Measurements from ENCODE around the gene TBCB.
"Not testable (repeated sequence)": the region's sequence is repeated elsewhere in the genome, so short reads cannot be mapped to it uniquely, and the experiment has no call there.

Gene TBCB, protein sequence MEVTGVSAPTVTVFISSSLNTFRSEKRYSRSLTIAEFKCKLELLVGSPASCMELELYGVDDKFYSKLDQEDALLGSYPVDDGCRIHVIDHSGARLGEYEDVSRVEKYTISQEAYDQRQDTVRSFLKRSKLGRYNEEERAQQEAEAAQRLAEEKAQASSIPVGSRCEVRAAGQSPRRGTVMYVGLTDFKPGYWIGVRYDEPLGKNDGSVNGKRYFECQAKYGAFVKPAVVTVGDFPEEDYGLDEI

DNA sequence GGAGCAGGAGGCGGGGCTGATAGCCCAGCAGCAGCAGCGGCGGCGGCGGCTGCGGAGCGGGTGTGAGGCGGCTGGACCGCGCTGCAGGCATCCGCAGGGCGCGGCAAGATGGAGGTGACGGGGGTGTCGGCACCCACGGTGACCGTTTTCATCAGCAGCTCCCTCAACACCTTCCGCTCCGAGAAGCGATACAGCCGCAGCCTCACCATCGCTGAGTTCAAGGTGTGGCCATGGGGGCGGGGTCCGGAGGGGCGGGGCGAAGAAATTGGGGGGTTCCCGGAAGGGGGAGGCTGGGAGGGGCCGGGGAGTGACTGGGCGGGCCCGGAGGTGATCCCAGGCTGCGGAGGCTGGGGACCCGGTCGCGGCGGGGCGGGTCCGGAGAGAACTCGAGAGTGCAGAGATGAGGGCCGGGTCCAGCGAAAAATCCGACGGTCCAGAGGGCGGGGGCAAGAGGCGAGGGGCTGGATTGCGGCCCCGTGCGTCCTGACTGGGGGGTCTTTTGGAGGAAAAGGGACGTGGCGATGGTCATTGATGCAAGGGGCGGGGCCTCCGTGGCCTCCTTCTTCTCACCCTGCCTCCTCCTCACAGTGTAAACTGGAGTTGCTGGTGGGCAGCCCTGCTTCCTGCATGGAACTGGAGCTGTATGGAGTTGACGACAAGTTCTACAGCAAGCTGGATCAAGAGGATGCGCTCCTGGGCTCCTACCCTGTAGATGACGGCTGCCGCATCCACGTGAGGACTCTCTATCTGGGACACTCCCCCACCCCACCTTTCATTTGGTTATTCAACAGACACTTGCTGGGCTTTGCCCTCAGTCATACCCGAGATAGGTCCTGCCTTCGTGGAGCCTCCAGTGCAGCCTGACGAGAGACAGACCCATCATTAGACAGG is at the start of gene TBCB:
TBCB (plus strand) TSS at position 16 of the 891 bp plus-strand sequence; CDS start at position 109, 93 bp downstream.
- peaks cover 33% of the 10 kb centered on the region for H3K36me3 ChIP-seq (ENCODE audit: insufficient read depth, low read length)
- peak within 1 kb of the TSS; percentile 70 to 98 for H3K4me3 ChIP-seq (ENCODE audit: low read depth in 1 of 2, low read length in 2 of 2)
- peaks cover 20% of the 10 kb centered on the region for H3K4me1 ChIP-seq (ENCODE audit: insufficient read depth, low read length)
- no peaks in the 10 kb centered on the region for H3K9me3 ChIP-seq (ENCODE audit: low read length)
- no peaks in the 10 kb centered on the region for H3K27me3 ChIP-seq (ENCODE audit: control insufficient read depth in 1 of 2, insufficient read depth in 2 of 2, low read length in 2 of 2)
- H3K27ac ChIP-seq (ENCODE audit: low read depth, low read length) = peak within 1 kb of the TSS; percentile 82
- H3K9ac ChIP-seq (ENCODE audit: low read length) = peak within 1 kb of the TSS; percentile 79

DNA sequence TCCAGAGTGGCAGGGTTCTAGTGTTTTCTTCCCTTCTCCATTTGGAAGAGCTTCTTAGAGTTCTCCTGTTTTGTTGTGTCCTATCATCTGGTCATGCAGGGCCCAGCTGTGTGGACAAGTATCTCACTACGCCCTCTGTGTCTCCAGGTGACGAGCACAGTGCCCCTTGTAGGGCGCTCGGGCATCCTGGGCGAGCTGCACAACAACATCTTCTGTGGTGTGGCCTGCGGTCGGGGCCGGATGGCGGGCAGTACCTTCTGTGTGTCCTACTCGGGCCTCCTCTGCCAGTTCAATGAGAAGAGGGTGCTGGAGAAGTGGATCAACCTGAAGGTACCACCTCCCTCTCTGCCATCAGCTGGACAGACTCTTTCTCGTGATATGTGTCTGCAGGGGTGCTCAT is 47.6 kb upstream of the TBCB start:
- no peaks in the 10 kb centered on the region for H3K27me3 ChIP-seq (ENCODE audit: control insufficient read depth in 1 of 2, insufficient read depth in 2 of 2, low read length in 2 of 2)
- H3K27ac ChIP-seq (ENCODE audit: low read depth, low read length) = no peak overlapping the region
- no peak overlapping the region for H3K4me3 ChIP-seq (ENCODE audit: low read depth in 1 of 2, low read length in 2 of 2)
- no peaks in the 10 kb centered on the region for H3K9me3 ChIP-seq (ENCODE audit: low read length)
- no peaks in the 10 kb centered on the region for H3K36me3 ChIP-seq (ENCODE audit: insufficient read depth, low read length)
- H3K4me1 ChIP-seq (ENCODE audit: insufficient read depth, low read length) = no peaks in the 10 kb centered on the region
- H3K9ac ChIP-seq (ENCODE audit: low read length) = no peak overlapping the region

GRCh38 chr19:36068810-36069499 is 46.3 kb upstream of the TBCB start:
- H3K9ac ChIP-seq (ENCODE audit: low read length); H3K36me3 ChIP-seq (ENCODE audit: insufficient read depth, low read length); H3K27me3 ChIP-seq (ENCODE audit: control insufficient read depth in 1 of 2, insufficient read depth in 2 of 2, low read length in 2 of 2); H3K4me3 ChIP-seq (ENCODE audit: low read depth in 1 of 2, low read length in 2 of 2); H3K4me1 ChIP-seq (ENCODE audit: insufficient read depth, low read length); H3K27ac ChIP-seq (ENCODE audit: low read depth, low read length); H3K9me3 ChIP-seq (ENCODE audit: low read length): not testable (repeated sequence)

DNA sequence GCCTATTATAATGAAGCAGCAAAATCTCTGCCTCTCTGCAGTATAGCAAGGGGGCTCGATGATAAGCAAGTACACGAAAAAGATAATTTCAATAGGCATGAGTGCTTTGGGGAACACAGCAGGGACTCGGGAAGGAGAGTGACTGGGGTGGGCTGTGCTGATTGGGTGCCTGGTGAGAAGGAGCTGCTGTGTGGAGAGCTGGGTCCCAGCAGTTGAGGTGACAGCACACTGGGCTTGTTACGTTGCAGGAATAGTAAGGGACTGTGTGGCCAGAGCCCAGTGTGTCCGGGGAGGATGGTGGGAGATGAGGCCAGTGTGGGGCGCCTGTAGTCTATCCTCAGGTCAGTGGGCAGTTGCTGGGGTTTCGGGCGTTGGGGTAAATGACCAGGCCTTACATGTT is 43.2 kb upstream of the TBCB start:
- H3K4me1 ChIP-seq (ENCODE audit: insufficient read depth, low read length) = no peaks in the 10 kb centered on the region
- no peak overlapping the region for H3K4me3 ChIP-seq (ENCODE audit: low read depth in 1 of 2, low read length in 2 of 2)
- no peaks in the 10 kb centered on the region for H3K27me3 ChIP-seq (ENCODE audit: control insufficient read depth in 1 of 2, insufficient read depth in 2 of 2, low read length in 2 of 2)
- H3K36me3 ChIP-seq (ENCODE audit: insufficient read depth, low read length) = no peaks in the 10 kb centered on the region
- no peak overlapping the region for H3K27ac ChIP-seq (ENCODE audit: low read depth, low read length)
- no peak overlapping the region for H3K9ac ChIP-seq (ENCODE audit: low read length)
- H3K9me3 ChIP-seq (ENCODE audit: low read length) = no peaks in the 10 kb centered on the region

DNA sequence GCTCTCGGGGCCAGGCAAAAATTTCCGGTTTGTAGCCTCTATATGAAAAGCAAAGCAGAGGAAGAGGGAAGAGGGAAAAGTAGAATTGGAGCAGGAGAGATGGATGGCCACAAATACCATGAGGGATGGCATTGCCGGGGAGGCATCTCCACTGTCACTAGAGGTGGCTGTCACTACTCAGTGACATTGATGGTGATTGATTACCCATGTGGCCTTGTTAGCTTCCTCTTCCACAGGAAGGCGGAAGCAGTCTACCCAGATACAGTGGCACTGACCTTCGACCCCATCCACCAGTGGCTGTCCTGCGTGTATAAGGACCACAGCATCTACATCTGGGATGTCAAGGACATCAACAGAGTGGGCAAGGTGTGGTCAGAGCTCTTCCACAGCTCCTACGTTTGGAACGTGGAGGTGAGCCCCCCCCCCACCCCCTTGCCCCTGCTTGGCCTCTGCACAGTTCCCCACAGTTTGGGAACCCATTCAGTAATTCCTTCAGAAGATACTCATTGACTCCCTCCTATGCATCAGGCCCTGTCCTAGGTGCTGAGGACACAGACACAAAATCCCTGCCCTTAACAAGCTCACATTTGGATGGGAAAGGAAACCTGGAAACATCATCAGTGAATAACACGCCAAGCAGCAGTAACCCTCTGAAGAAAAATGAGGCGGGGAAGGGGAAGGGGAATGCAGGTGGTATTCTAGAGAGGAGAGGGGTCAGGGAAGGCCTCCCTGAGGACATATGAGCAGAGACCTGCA is 42.0 kb upstream of the TBCB start:
- no peak overlapping the region for H3K4me3 ChIP-seq (ENCODE audit: low read depth in 1 of 2, low read length in 2 of 2)
- no peaks in the 10 kb centered on the region for H3K27me3 ChIP-seq (ENCODE audit: control insufficient read depth in 1 of 2, insufficient read depth in 2 of 2, low read length in 2 of 2)
- no peak overlapping the region for H3K9ac ChIP-seq (ENCODE audit: low read length)
- H3K4me1 ChIP-seq (ENCODE audit: insufficient read depth, low read length) = no peaks in the 10 kb centered on the region
- no peaks in the 10 kb centered on the region for H3K9me3 ChIP-seq (ENCODE audit: low read length)
- H3K36me3 ChIP-seq (ENCODE audit: insufficient read depth, low read length) = no peaks in the 10 kb centered on the region
- no peak overlapping the region for H3K27ac ChIP-seq (ENCODE audit: low read depth, low read length)

- Histone ChIP-seq H3K27me3 (ENCODE audit: control insufficient read depth in 1 of 2, insufficient read depth in 2 of 2, low read length in 2 of 2) (no peaks in the 10 kb centered on the region), H3K9ac (ENCODE audit: low read length) (no peak overlapping the region), H3K9me3 (ENCODE audit: low read length) (no peaks in the 10 kb centered on the region), H3K36me3 (ENCODE audit: insufficient read depth, low read length) (no peaks in the 10 kb centered on the region), H3K4me1 (ENCODE audit: insufficient read depth, low read length) (no peaks in the 10 kb centered on the region), H3K27ac (ENCODE audit: low read depth, low read length) (no peak overlapping the region), H3K4me3 (ENCODE audit: low read depth in 1 of 2, low read length in 2 of 2) (no peak overlapping the region)
These were observed 35.8 kb upstream of the TBCB start for GRCh38 chr19:36079389-36079945.

DNA sequence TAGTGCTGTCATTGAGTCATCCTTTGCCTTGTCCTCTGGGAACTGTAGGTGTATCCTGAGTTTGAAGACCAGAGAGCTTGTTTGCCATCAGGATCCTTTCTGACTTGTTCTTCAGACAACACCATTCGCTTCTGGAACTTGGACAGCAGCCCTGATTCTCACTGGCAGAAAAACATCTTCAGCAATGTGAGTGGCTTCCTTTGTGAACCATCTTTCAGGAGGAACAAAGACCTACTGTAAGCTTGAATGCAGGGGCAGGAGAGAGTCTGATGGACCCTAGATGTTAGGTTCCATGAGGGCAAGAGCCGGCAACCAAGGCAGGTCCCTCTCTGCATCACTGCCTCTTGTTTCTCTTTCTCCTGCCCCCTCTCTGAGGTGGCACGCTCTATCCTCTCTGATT is 33.9 kb upstream of the TBCB start:
- H3K9me3 ChIP-seq (ENCODE audit: low read length) = no peaks in the 10 kb centered on the region
- H3K4me3 ChIP-seq (ENCODE audit: low read depth in 1 of 2, low read length in 2 of 2) = no peak overlapping the region

DNA sequence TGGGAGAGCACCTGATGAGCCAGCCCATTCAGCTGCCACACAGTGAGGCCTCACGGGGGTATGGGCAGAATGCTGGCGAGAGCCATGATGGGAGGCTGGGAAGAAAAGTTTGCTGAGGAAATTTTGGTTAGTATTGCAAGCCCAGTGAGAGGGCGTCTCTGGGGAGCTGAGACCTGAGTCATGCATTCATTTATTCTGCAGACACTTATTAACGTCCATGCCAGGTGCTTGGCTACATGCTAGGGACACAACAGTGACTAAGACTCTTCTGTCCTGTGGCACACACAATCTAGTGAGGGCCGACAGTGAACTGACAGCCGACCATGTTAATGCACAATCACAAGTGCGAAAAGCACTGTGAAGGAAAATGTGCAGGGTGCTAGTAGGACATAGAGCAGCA is 33.4 kb upstream of the TBCB start:
- H3K4me3 ChIP-seq (ENCODE audit: low read depth in 1 of 2, low read length in 2 of 2) = no peak overlapping the region
- H3K27ac ChIP-seq (ENCODE audit: low read depth, low read length) = no peak overlapping the region
- no peak overlapping the region for H3K9ac ChIP-seq (ENCODE audit: low read length)
- H3K36me3 ChIP-seq (ENCODE audit: insufficient read depth, low read length) = no peaks in the 10 kb centered on the region
- H3K4me1 ChIP-seq (ENCODE audit: insufficient read depth, low read length) = no peaks in the 10 kb centered on the region
- H3K27me3 ChIP-seq (ENCODE audit: control insufficient read depth in 1 of 2, insufficient read depth in 2 of 2, low read length in 2 of 2) = no peaks in the 10 kb centered on the region
- H3K9me3 ChIP-seq (ENCODE audit: low read length) = no peaks in the 10 kb centered on the region

More for the DNA sequence above, 33.9 kb upstream of the TBCB start:
- H3K36me3 ChIP-seq (ENCODE audit: insufficient read depth, low read length) = no peaks in the 10 kb centered on the region
- H3K4me1 ChIP-seq (ENCODE audit: insufficient read depth, low read length) = no peaks in the 10 kb centered on the region
- no peak overlapping the region for H3K27ac ChIP-seq (ENCODE audit: low read depth, low read length)
- no peaks in the 10 kb centered on the region for H3K27me3 ChIP-seq (ENCODE audit: control insufficient read depth in 1 of 2, insufficient read depth in 2 of 2, low read length in 2 of 2)
- H3K9ac ChIP-seq (ENCODE audit: low read length) = no peak overlapping the region

- Histone ChIP-seq H3K4me1 (ENCODE audit: insufficient read depth, low read length) (no peaks in the 10 kb centered on the region), H3K9me3 (ENCODE audit: low read length) (no peaks in the 10 kb centered on the region), H3K27ac (ENCODE audit: low read depth, low read length) (no peak overlapping the region)
These were observed 32.4 kb upstream of the TBCB start for GRCh38 chr19:36082916-36083315.

DNA sequence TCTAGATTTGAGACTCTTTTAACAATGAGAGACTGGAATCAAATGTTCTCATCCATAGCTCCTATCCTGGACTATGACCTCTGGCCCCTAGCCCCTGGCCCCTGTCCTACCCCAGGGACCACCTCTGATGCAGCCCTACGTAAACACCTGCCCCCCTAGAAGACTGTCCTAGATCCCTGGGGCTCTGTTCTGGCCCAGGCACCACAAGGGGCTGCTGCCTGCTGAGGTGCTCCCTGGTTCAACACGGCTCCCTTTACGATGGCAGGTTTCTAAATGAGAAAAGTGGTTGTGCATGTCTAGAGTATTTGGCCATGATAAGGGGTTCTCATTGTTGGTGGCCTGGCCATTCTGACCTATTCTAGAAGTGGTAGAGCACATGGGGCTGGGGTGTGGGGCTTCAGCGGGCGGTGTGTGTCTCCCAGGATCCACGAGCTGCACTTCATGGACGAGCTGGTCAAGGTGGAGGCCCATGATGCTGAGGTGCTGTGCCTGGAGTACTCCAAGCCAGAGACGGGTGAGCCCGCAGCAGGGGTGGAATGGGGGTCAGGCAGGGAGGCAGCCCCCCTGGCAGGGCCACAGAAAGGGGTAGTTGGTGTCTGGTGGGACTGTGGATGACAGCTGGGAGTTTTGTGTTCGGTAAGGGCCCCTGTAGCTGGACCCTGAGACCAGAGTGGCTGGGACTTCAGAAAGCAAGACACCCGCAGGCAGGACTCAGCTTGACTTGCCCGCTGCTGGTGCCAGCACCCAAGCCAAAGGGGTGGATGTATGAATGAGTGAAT is 30.8 kb upstream of the TBCB start:
- Histone ChIP-seq H3K4me1 (ENCODE audit: insufficient read depth, low read length) (no peaks in the 10 kb centered on the region), H3K9me3 (ENCODE audit: low read length) (no peaks in the 10 kb centered on the region), H3K27me3 (ENCODE audit: control insufficient read depth in 1 of 2, insufficient read depth in 2 of 2, low read length in 2 of 2) (no peaks in the 10 kb centered on the region), H3K9ac (ENCODE audit: low read length) (no peak overlapping the region), H3K4me3 (ENCODE audit: low read depth in 1 of 2, low read length in 2 of 2) (no peak overlapping the region), H3K36me3 (ENCODE audit: insufficient read depth, low read length) (no peaks in the 10 kb centered on the region), H3K27ac (ENCODE audit: low read depth, low read length) (no peak overlapping the region)

More at GRCh38 chr19:36082916-36083315, 32.4 kb upstream of the TBCB start:
- no peaks in the 10 kb centered on the region for H3K27me3 ChIP-seq (ENCODE audit: control insufficient read depth in 1 of 2, insufficient read depth in 2 of 2, low read length in 2 of 2)
- H3K4me3 ChIP-seq (ENCODE audit: low read depth in 1 of 2, low read length in 2 of 2) = no peak overlapping the region
- no peak overlapping the region for H3K9ac ChIP-seq (ENCODE audit: low read length)
- no peaks in the 10 kb centered on the region for H3K36me3 ChIP-seq (ENCODE audit: insufficient read depth, low read length)

Data from muscle layer of colon (tissue), 2 donors.